Stromal cell of bone marrow (primary cell): ENCODE measurements around the gene ITPR1.
A peak's percentile ranks its signal among the peaks of the same experiment; 100 is the strongest.

Source experiments
- DNase-seq: peaks from one replicate; pipeline ENCODE4 v3.0.0-alpha.2; 2012; ENCODE audit warnings: low read depth

The ITPR1 gene

GRCh38 chr3:4686619-4687018, 193.5 kb downstream of the ITPR1 start:
- DNase-seq, result no peak

- DNase-seq, result no peak
Observed at GRCh38 chr3:4687167-4687566, 194.0 kb downstream of the ITPR1 start.

- no peak for DNase-seq
Observed at GRCh38 chr3:4687596-4687995, 194.4 kb downstream of the ITPR1 start.

- DNase-seq, result no peak
Observed at GRCh38 chr3:4688411-4688810, 195.3 kb downstream of the ITPR1 start.

- DNase-seq, result no peak
Observed at GRCh38 chr3:4689021-4689420, 195.9 kb downstream of the ITPR1 start.

GRCh38 chr3:4690277-4690676, 197.1 kb downstream of the ITPR1 start:
- no peak for DNase-seq

GRCh38 chr3:4693620-4694019, 200.5 kb downstream of the ITPR1 start:
- no peak for DNase-seq

- no peak for DNase-seq
Observed at GRCh38 chr3:4695846-4696245, 202.7 kb downstream of the ITPR1 start.

GRCh38 chr3:4696266-4696665, 203.1 kb downstream of the ITPR1 start:
- no peak for DNase-seq

- DNase-seq, result no peak
Observed at GRCh38 chr3:4698125-4698821, 205.1 kb downstream of the ITPR1 start.

GRCh38 chr3:4703054-4703480, 209.9 kb downstream of the ITPR1 start:
- DNase-seq, result no peak

- no peak for DNase-seq
Observed at GRCh38 chr3:4704552-4704951, 211.4 kb downstream of the ITPR1 start.

GRCh38 chr3:4707324-4707723, 214.2 kb downstream of the ITPR1 start:
- no peak for DNase-seq

GRCh38 chr3:4708230-4708629, 215.1 kb downstream of the ITPR1 start:
- DNase-seq, result no peak

GRCh38 chr3:4709341-4709740, 216.2 kb downstream of the ITPR1 start:
- DNase-seq, result no peak

GRCh38 chr3:4710191-4710590, 217.0 kb downstream of the ITPR1 start:
- no peak for DNase-seq

- no peak for DNase-seq
Observed at GRCh38 chr3:4711680-4711992, 218.5 kb downstream of the ITPR1 start.

- no peak for DNase-seq
Observed at GRCh38 chr3:4712109-4712508, 219.0 kb downstream of the ITPR1 start.

GRCh38 chr3:4714045-4714444, 220.9 kb downstream of the ITPR1 start:
- DNase-seq, result no peak

- DNase-seq, result no peak
Observed at GRCh38 chr3:4716266-4716665, 223.1 kb downstream of the ITPR1 start.

- peak; percentile 68 for DNase-seq
Observed at GRCh38 chr3:4716706-4717362, 223.7 kb downstream of the ITPR1 start.

- no peak for DNase-seq
Observed at GRCh38 chr3:4717363-4717740, 224.2 kb downstream of the ITPR1 start.

GRCh38 chr3:4718179-4718736, 225.1 kb downstream of the ITPR1 start:
- no peak for DNase-seq

GRCh38 chr3:4719046-4719501, 225.9 kb downstream of the ITPR1 start:
- DNase-seq, result no peak
